OCI-LY3 (cell line): ENCODE measurements around the gene PCYT1A.

ENCODE experiments used
- H2AFZ ChIP-seq: fragments of 200-600, 300-600 bp; shearing (Covaris generic); 2 replicates; pipeline ENCODE4 v1.6.0; 2014; ENCODE audit warnings: antibody characterized with exemption, low read depth, low read length
- H3K27ac ChIP-seq: fragments of 200-600, 300-600 bp; sonication (generic); 2 replicates; pipeline ENCODE4 v1.5.1; 2014; ENCODE audit warnings: mild to moderate bottlenecking, low read length, moderate library complexity, mixed read lengths
- H3K27me3 ChIP-seq: fragments of 200-600, 300-600 bp; sonication (generic); 2 replicates; pipeline ENCODE4 v1.6.1; 2014; ENCODE audit warnings: low read depth, low read length, mixed read lengths
- H3K36me3 ChIP-seq: fragments of 200-600, 300-600 bp; sonication (generic); replicated peaks from 2 replicates; pipeline ENCODE3; 2014; ENCODE audit warnings: low read depth, low read length, mixed read lengths
- H3K4me1 ChIP-seq: fragments of 300-600, 200-600 bp; sonication (generic); 2 replicates; pipeline ENCODE4 v1.6.1; 2014; ENCODE audit warnings: low read length, mixed read lengths
- H3K4me2 ChIP-seq: fragments of 200-600, 300-600 bp; sonication (generic); 2 replicates; pipeline ENCODE4 v1.6.1; 2014; ENCODE audit warnings: low read length, mixed read lengths
- H3K4me3 ChIP-seq: fragments of 300-600, 200-600 bp; sonication (generic); 2 replicates; pipeline ENCODE4 v1.5.1; 2014; ENCODE audit warnings: antibody characterized with exemption, mild to moderate bottlenecking, low read length, moderate library complexity
- H3K79me2 ChIP-seq: fragments of 300-600, 200-600 bp; shearing (Covaris generic); 2 replicates; pipeline ENCODE4 v1.6.1; 2014; ENCODE audit warnings: mild to moderate bottlenecking, low read length, mixed read lengths
- H3K9ac ChIP-seq: fragments of 300-600, 200-600 bp; shearing (Covaris generic); 2 replicates; pipeline ENCODE4 v1.6.0; 2014; ENCODE audit warnings: mild to moderate bottlenecking, low read length, moderate library complexity
- H3K9me3 ChIP-seq: fragments of 200-600, 300-600 bp; shearing (Covaris generic); 2 replicates; pipeline ENCODE4 v1.6.1; 2014; ENCODE audit warnings: low read length, mixed read lengths; ENCODE audit not compliant: insufficient read depth
- H4K20me1 ChIP-seq: fragments of 200-600, 300-600 bp; sonication (generic); 2 replicates; pipeline ENCODE4 v1.6.1; 2016; ENCODE audit warnings: low read length, mixed read lengths; ENCODE audit not compliant: insufficient read depth
- CTCF ChIP-seq: fragments of 200-600, 300-600 bp; sonication (generic); IDR thresholded peaks from 2 replicates; pipeline ENCODE4 v1.5.1; 2014; ENCODE audit warnings: antibody characterized with exemption, low read length, low read depth
- EZH2phosphoT487 ChIP-seq: fragments of 200-600 bp; shearing (Covaris generic); IDR thresholded peaks from 2 replicates; pipeline ENCODE4 v1.6.1; 2018; ENCODE audit warnings: antibody characterized with exemption, mixed run types, low read depth

PCYT1A gene

DNA sequence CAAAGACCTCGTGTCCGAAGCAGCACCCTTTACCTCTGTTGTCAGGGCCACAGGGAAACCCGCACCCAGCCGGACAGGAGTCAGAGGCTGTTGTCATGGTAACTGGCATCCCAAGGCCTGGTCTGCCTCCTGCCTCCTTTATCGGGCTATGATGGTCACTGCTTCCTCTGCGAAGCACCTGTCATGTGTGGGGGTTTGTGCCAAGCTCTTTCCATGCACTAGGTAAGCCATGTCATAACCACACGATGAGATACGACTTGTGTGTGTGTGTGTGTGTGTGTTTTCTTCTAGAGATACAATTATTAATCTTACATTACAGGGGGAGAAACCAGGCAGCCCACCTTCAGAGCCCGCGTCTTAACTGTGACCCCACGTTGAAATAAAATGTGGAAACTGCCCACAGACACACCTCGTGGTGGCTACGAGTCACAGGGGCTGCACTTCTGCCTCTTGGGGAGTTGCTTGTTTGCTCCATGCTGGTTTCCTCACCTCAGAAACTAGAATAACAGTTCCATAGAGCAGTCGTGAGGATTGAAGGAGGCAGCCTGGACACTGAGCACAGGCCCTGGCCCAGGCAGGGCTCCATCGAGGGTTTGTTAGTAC, 94.3 kb downstream of the PCYT1A start:
- H4K20me1 ChIP-seq = no peaks in the 10 kb centered on the region
- H3K9me3 ChIP-seq = no peaks in the 10 kb centered on the region
- H3K36me3 ChIP-seq = no peaks in the 10 kb centered on the region
- H3K4me2 ChIP-seq = peak overlapping the region; percentile 71
- H3K4me1 ChIP-seq = peaks cover 80% of the 10 kb centered on the region
- peak overlapping the region; percentile 91 for H3K27ac ChIP-seq
- peak overlapping the region; percentile 78 for H3K9ac ChIP-seq
- peak overlapping the region; percentile 59 for H3K4me3 ChIP-seq
- peak overlapping the region; percentile 47; the same call in 1 of the 2 replicates for H2AFZ ChIP-seq
- H3K79me2 ChIP-seq = peaks cover 20% of the 10 kb centered on the region; the same call in 1 of the 2 replicates
- TF ChIP-seq CTCF = no peak
- TF ChIP-seq EZH2phosphoT487 = no peak
- H3K27me3 ChIP-seq = no peaks in the 10 kb centered on the region

DNA sequence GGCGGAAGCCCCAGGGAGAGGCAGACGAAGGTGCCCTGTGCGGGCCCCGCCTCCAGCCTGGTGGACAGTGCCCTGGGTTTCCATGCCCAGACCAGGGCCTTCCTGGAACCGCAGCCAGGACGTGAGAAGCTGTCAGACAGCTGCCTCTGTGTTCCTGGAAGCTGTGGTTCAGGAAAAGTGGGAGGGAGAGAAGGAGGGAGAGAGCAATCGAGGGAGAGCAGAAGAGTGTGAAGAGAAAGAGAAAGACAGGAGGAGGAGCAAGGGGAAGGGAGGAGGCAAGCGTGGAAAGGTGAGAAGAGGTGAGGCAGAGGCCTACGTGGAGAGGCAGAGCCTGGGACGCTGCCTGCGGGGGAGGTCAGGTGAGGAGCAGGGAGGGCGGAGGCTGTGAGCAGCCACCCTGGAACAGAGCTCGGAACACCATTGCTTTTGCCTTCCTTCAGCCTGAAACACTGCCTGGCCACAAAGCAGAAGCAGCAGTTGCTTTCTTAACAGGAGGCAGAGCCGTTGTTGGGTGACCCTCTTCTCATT, 94.9 kb downstream of the PCYT1A start:
- Histone ChIP-seq H3K4me3 (peak overlapping the region; percentile 59), H3K9ac (peak overlapping the region; percentile 78), H3K27me3 (no peaks in the 10 kb centered on the region), H3K79me2 (peaks cover 20% of the 10 kb centered on the region; the same call in 1 of the 2 replicates), H3K4me2 (peak overlapping the region; percentile 71), H4K20me1 (no peaks in the 10 kb centered on the region), H3K4me1 (peaks cover 87% of the 10 kb centered on the region), H3K9me3 (no peaks in the 10 kb centered on the region), H3K36me3 (no peaks in the 10 kb centered on the region), H2AFZ (no peak overlapping the region), H3K27ac (peak overlapping the region; percentile 91)
- TF ChIP-seq CTCF = no peak
- TF ChIP-seq EZH2phosphoT487 = no peak

GRCh38 chr3:196192036-196192523, 95.4 kb downstream of the PCYT1A start:
- Histone ChIP-seq H3K4me1 (peaks cover 92% of the 10 kb centered on the region), H2AFZ (no peak overlapping the region), H3K27me3 (no peaks in the 10 kb centered on the region), H3K9me3 (no peaks in the 10 kb centered on the region), H3K79me2 (peaks cover 20% of the 10 kb centered on the region; the same call in 1 of the 2 replicates), H3K36me3 (no peaks in the 10 kb centered on the region), H3K27ac (peak overlapping the region; percentile 91), H3K4me3 (peak overlapping the region; percentile 59), H4K20me1 (no peaks in the 10 kb centered on the region), H3K9ac (peak overlapping the region; percentile 78), H3K4me2 (peak overlapping the region; percentile 71)
- no peak for TF ChIP-seq EZH2phosphoT487
- TF ChIP-seq CTCF = peak; percentile 73

GRCh38 chr3:196189566-196190347, 97.8 kb downstream of the PCYT1A start:
- no peaks in the 10 kb centered on the region for H3K36me3 ChIP-seq
- H2AFZ ChIP-seq = 0 out of 2 replicates have a peak overlapping the region, but pooled peaks have one; percentile 47
- TF ChIP-seq EZH2phosphoT487 (no peak), CTCF (no peak)
- peak overlapping the region; percentile 44 for H3K9ac ChIP-seq
- peaks cover 97% of the 10 kb centered on the region for H3K4me1 ChIP-seq
- peak overlapping the region; percentile 91 for H3K27ac ChIP-seq
- H3K79me2 ChIP-seq = peaks cover 22% of the 10 kb centered on the region; the same call in 1 of the 2 replicates
- no peaks in the 10 kb centered on the region for H3K9me3 ChIP-seq
- peak overlapping the region; percentile 22 for H3K4me2 ChIP-seq
- no peaks in the 10 kb centered on the region for H4K20me1 ChIP-seq
- no peaks in the 10 kb centered on the region for H3K27me3 ChIP-seq
- no peak overlapping the region for H3K4me3 ChIP-seq
